Mesenteric fat pad (tissue), 1 donor: ENCODE measurements around the gene TIPRL. TPM values are rescaled to one million over a fixed set of nuclear protein-coding genes. Genes with fewer than 3 reads are reported as not detected.
"Not testable (repeated sequence)": the region's sequence is repeated elsewhere in the genome, so short reads cannot be mapped to it uniquely, and the experiment has no call there.

Source experiments
- DNase-seq: peaks from one replicate; pipeline ENCODE4 v3.0.0-alpha.2; 2020; ENCODE audit warnings: low spot score
- long read RNA-seq: library from polyadenylated mRNA; unstranded; transcript quantifications from one replicate; pipeline ENCODE4 v2.0.0, GENCODE V29; 2020
- total RNA-seq: library from RNA; stranded (reverse); fragmentation: NEBNext Ultra II Directional; extraction: Animal tissue kit (Norgen Biotek cat#: 25700); gene quantifications from one replicate; pipeline ENCODE4 v1.2.1, GENCODE V29; 2021
- donor health status: DM: yes; HTN: yes; CAD: no.

Gene TIPRL
- 29.9 TPM for total RNA-seq
- long read RNA-seq, transcript TIPRL-202 (7 exons, 3,032 nt) = major isoform, 66 of 77 reads
- long read RNA-seq, partial matches to known transcripts = 3 of 77 reads
- long read RNA-seq, other reads (novel, unspliced or antisense) = 8 of 77 reads

DNA sequence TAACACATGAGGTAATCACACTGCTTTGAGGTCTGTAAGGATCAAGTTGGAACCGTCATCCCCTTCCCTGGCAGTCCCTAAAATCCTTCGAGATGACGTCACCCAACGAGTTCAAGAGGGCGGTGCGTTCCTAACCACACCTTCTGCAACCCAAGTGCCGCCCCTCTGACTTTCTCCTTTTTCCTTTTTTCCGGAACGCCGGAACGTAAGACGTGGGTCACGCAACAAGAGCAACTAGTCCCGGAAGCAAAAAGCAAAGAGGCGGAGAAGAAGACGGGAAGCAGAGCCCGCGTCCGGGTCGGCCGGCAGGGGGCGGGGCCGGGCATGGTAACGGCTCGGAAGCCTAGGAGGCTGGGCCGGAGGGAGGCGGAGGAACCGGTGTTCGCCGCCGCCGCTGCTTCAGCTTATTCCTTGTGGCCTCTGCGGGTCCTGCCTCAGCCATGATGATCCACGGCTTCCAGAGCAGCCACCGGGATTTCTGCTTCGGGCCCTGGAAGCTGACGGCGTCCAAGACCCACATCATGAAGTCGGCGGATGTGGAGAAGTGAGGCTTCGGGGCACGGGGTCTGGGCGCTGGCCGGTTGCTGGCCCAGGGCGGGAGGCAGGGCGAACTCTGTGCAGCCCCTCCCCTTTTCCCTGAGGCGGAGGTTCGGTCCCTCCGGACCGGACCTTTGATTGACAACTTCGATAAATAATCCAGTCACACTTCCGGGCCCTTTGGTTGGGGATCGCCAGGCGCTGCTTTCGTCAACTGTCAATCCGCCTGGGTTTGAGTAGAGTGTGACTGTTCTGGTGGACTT lies at the start of gene TIPRL:
Gene TIPRL, plus strand, starts transcription at position 325 of the 800 bp plus-strand sequence. Its CDS starts 116 bp downstream, at position 441.
- peak; percentile 97 for DNase-seq

DNA sequence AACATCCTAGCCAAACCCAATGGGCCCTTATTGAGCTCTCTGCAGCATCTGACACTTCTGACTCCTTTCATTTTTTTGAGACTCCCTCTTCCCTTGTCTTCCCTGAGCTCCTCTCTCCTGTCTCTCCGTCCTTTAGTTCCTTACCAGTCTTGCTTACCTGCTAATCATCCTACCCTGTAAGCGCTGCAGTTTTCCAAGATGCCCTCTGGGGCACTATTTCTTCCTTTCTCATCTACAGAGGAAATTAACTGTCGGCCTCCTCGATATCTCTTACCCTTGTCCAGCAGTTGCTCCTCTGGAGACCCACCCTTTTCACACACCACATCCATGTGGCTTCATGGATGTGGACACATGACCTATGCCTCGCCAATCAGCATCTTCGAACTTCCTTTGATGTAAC lies 48.8 kb upstream of the TIPRL start:
- no peak for DNase-seq

DNA sequence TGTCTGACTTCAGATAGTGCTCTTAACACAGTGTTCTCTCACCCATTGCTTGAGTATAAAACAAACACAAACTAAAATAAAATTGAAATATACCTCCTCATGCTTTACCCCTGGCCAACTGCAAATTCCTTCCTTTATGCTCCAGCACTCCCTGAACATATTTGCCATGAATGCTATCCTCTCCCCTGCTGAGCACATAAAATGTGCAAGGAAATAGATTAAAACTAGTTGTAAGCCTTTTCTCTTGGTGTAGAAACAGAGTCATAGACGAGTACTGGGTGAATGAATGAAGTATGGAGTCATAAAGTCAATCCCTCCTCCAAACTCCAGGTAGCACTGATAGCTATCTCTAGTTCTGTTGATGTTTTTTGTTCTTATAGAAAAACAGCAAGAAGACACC lies 44.6 kb upstream of the TIPRL start:
- DNase-seq = no peak

- DNase-seq = no peak
These were observed 44.1 kb upstream of the TIPRL start for GRCh38 chr1:168134642-168135041.

DNA sequence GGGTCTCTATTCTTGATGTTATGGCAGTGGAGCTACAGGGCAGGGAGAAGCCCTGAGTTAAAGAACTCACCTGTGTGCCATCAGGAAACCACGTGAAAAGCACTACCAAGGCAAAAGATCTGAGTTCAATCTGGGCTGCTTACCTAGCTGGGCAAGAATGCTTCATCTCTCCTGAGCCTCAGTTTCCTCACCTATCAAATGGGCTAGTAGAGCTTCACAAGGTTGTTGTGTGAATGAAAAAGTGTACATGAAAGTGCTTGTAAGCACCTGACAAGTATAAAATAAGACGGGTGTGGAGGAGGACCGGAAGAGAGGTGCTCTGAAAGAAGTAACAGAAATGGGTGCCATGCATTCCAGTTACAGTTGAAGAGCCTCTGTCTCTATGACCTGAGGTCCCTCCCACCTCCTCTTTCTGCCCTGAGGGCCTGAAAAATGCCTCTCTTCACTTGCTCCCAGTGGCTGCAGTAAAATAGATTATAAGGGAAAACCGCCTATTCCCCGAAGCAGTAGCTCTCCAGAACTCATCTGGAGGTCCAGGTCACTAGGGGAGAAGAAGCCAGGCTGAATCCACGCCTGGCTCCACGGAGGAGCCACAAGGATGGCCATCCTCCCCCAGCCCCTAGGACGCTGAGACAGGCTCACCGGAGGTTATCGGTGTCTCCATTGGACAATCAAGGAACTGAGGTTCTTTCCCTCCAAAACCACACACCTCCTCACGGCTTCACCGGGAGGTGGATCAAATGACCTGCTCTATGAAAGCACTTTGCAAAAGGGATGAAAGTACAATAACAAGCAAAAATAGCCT lies 43.4 kb upstream of the TIPRL start:
- DNase-seq = no peak

DNA sequence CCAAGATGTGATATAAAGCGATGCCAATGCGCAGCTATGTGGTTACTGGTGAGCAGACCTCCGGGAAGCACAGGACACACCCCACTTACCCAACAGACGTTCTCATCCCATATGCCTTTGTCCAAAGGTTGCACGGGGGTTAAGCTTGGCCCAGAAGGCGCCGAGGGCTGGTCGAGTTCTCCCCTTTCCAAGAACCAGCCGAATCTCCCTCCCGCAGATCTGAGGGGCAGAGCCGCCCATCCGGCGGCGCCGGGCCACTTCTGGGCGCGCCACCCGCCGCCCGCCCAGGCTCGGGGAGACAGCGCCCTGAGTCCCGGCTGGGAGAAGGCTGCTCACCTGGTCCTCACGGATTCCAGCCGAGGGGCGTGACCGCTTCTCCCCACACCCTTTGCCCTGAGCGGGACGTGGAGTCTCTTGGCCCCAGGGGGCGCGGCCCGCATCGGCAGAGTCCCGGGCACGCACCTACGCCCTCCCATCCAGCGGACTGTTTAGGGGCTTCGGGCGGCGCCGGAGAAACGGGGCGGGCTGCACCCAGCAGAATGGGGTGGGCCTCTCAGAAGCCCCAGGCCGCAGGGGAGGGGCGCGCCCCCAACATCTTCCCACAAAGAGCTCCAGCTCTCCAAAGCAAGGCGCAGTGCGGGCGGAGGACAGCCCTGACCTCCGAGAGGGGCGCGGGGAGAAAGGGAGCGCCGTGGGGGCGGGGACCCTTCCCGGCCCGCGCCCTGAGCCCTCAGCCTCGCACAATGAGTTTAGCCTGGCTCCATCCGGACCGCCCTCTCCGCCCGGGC lies 42.6 kb upstream of the TIPRL start:
- no peak for DNase-seq

GRCh38 chr1:168136709-168137514 lies 41.9 kb upstream of the TIPRL start, which contains the start of gene GPR161:
Gene GPR161 (minus strand): TSS chr1:168136930. CDS start chr1:168104850, 32,080 bp downstream.
- DNase-seq = no peak

GRCh38 chr1:168137515-168137821 lies 41.3 kb upstream of the TIPRL start:
- DNase-seq = no peak

- no peak for DNase-seq
These were observed 40.6 kb upstream of the TIPRL start for GRCh38 chr1:168138134-168138533.

DNA sequence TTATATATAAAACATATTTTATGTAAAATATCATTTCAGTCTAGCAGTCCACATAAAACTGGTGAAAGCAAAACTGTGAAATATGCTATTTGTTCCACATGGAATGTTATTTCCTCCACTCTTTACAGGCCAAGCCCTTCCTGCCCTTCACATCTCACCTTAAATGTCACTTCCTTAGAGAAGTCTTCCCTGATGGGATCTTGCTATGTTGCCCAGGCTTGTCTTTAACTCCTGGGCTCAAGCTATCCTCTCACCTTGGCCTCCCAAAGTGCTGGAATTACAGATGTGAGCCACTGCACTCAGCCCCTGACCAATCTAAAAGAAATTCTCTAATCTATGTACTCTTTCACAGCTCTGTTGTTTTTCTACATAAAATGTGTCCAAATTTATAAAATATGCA lies 39.7 kb upstream of the TIPRL start:
- no peak for DNase-seq

DNA sequence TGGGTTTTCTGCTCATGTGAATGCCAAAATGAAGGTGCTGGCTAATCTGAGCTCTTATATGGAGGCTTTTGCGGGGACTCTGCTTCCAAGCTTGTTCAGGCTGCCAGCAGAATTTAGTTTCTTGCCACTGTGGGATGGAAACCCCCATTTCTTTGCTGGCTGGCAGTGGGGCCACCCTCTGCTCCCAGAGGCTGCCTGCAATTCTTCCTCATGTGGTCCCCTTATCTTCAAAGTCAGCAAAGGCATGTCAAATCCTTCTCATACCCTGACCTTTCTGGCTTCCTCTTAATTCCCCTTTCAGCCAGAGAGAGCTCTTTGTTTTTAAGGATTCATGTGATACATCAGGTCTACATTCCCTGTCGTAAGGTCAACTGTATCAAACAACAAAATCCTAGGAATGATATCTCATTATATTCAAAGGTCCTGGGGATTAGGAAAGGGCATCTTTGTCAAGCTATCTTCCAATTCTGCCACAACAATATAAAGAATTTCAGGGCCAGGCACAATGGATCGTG lies 36.8 kb upstream of the TIPRL start:
- no peak for DNase-seq

GRCh38 chr1:168145184-168146159 lies 33.3 kb upstream of the TIPRL start:
- DNase-seq = peak; percentile 93

DNA sequence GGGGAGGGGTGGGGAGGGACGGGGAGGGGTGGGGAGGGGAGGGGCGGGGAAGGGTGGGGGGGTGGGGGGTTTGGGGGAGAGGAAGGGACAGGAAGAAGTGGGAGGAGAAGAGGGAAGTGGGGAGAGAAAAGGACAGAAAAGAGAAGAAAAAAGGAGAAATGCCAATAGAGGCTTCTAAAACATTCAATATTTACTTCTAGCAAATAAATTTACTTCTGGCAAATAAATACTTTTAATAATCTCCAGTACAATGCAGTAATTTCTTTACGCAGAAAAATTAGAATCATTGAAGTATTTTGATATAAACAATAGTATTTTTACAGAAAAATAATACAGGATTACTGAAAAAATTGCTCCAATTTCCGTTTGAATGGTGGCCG lies 32.6 kb upstream of the TIPRL start:
- no peak for DNase-seq

DNA sequence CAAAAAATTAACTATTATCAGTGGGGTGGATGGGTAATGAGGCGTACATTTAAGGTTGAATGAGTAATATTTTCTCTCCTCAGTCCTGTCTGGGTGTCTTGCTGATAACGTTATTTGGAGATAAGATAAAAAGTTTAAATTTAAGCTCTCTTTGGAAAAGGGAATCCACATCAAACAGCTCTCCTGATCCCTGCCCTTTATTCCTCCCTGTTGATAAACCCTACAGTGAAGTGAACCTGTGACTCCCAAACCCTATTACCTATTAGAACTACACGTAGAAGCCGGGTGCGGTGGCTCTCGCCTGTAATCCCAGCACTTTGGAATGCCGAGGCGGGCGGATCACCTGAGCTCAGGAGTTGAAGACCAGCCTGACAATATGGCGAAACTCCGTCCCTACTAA lies 32.1 kb upstream of the TIPRL start:
- no peak for DNase-seq

GRCh38 chr1:168148916-168149315 lies 29.8 kb upstream of the TIPRL start:
- DNase-seq = no peak

DNA sequence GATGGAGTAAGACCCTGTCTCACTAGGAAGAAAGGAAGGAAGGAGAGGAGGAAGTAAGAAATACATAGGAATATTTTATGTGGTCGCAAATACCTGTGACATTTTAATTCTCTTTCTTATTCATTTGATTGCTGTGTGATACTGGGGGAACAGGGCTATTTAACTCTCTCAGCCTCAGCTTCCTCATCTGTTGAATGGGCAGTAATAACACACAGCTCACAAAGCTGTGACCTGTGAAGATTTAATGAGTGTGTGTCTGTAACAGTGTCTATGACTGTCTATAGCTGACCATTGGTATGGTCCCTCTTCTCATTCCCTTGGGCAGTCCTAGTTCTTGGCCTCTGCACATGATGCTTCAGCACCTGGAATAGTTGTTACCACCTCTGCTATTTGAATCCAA lies 28.5 kb upstream of the TIPRL start:
- DNase-seq = no peak

DNA sequence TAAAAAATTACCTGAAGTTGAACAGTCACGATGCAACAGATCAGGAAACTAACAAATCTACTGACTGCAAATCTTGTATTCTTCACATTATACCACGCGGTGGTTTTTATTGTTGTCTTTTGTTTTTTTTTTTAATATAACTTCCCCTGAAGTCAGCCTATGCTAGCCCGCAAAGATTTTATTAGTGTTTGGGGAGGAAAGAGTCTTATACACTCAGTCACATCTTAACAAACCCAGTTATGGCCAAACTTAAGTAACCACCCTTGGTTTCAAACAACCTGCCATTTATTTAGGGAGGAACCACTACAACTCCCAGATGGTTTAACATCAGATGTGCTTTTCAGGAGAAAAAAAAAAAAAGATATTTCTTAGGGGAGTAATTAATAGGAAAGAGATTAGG lies 26.8 kb upstream of the TIPRL start:
- DNase-seq = no peak

- DNase-seq = not testable (repeated sequence)
These were observed 24.1 kb upstream of the TIPRL start for GRCh38 chr1:168154707-168155106.

DNA sequence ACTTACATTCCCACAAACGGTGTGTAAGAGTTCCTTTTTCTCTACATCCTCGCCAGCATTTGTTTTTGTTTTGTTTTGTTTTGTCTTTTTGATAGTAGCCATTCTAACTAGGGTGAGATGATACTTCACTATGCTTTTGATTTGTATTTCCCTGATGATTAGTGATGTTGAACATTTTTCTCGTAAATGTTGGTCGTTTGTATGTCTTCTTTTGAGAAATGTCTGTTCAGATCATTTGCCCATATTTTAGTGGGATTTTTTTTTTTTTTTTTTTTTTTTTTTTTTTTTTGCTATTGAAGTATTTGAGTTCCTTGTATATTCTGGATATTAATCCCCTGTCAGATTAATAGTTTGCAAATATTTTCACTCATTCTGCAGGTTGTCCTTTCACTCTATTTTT lies 22.9 kb upstream of the TIPRL start:
- no peak for DNase-seq
